ENCODE data around the gene UQCRFS1.

DNA sequence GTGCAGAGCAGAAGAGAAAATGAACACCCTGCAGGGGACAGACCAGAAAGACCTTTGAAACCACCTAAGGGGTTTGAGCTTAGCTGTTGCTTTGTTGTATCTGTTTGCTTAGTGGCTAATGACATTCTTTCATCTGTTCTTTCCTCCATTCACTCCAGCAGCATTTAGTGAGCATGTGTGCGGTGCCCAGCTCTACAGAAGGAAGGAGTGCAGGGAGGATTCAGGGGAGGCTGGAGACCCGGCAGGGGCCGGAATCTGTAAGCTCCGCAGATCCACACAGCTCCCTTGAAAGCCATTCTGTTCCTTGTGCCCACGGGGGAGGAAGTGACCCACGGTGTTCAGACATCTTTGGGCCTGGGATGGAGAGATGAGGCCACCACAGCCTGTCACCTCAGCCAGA lies 27.5 kb downstream of the UQCRFS1 start:
- TF ChIP-seq, protein P1, sequence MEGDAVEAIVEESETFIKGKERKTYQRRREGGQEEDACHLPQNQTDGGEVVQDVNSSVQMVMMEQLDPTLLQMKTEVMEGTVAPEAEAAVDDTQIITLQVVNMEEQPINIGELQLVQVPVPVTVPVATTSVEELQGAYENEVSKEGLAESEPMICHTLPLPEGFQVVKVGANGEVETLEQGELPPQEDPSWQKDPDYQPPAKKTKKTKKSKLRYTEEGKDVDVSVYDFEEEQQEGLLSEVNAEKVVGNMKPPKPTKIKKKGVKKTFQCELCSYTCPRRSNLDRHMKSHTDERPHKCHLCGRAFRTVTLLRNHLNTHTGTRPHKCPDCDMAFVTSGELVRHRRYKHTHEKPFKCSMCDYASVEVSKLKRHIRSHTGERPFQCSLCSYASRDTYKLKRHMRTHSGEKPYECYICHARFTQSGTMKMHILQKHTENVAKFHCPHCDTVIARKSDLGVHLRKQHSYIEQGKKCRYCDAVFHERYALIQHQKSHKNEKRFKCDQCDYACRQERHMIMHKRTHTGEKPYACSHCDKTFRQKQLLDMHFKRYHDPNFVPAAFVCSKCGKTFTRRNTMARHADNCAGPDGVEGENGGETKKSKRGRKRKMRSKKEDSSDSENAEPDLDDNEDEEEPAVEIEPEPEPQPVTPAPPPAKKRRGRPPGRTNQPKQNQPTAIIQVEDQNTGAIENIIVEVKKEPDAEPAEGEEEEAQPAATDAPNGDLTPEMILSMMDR (IDR thresholded peaks at IDR 0.05), result no peak
- TF ChIP-seq POLR2A (IDR thresholded peaks at IDR 0.05), result no peak
- no peak for TF ChIP-seq POLR2AphosphoS5 (IDR thresholded peaks at IDR 0.05; ENCODE audit: insufficient read depth in 1 of 2, low read depth in 1 of 2)

Measured in vagina (tissue), 2 donors.